ENCODE results near the gene GCGR.

The GCGR gene

GRCh38 chr17:81812571-81813370 lies 8.8 kb downstream of the GCGR start:
- no peak for DNase-seq

GRCh38 chr17:81813371-81813684 lies 9.4 kb downstream of the GCGR start:
- no peak for DNase-seq

GRCh38 chr17:81813861-81814683 lies 10.1 kb downstream of the GCGR start:
- DNase-seq = no peak

GRCh38 chr17:81814748-81815645 lies 11.0 kb downstream of the GCGR start:
- DNase-seq = no peak

GRCh38 chr17:81815646-81815986 lies 11.7 kb downstream of the GCGR start:
- DNase-seq = no peak

GRCh38 chr17:81817758-81818147 lies 13.8 kb downstream of the GCGR start:
- no peak for DNase-seq

GRCh38 chr17:81819708-81820107 lies 15.8 kb downstream of the GCGR start:
- no peak for DNase-seq

GRCh38 chr17:81821147-81821546 lies 17.2 kb downstream of the GCGR start:
- no peak for DNase-seq

GRCh38 chr17:81821603-81822311 lies 17.8 kb downstream of the GCGR start:
- DNase-seq = no peak

GRCh38 chr17:81822312-81822637 lies 18.3 kb downstream of the GCGR start:
- DNase-seq = no peak

GRCh38 chr17:81822996-81823819 lies 19.3 kb downstream of the GCGR start:
- DNase-seq = no peak

- no peak for DNase-seq
Measured at GRCh38 chr17:81823820-81824550, 20.0 kb downstream of the GCGR start.

GRCh38 chr17:81824595-81824994 lies 20.6 kb downstream of the GCGR start:
- DNase-seq = no peak

GRCh38 chr17:81825841-81826466 lies 22.0 kb downstream of the GCGR start:
- no peak for DNase-seq

GRCh38 chr17:81828656-81829055 lies 24.7 kb downstream of the GCGR start:
- no peak for DNase-seq

- DNase-seq = no peak
Measured at GRCh38 chr17:81829858-81830257, 25.9 kb downstream of the GCGR start.

GRCh38 chr17:81831563-81831956 lies 27.6 kb downstream of the GCGR start:
- no peak for DNase-seq

- DNase-seq = peak; percentile 27
Measured at GRCh38 chr17:81831957-81832607, 28.1 kb downstream of the GCGR start.

GRCh38 chr17:81832608-81833159 lies 28.7 kb downstream of the GCGR start:
- no peak for DNase-seq

Data from CD4-positive, alpha-beta T cell treated with Interleukin-4 for 4 hours (primary cell).